H1 (cell line): ENCODE results near the gene TRAF5. TPM values are rescaled to one million over a fixed set of nuclear protein-coding genes. Genes with fewer than 3 reads are reported as not detected.

Experiments used
- CTCF ChIA-PET: fragments of 300-600 bp; sonication (Branson Sonifier 250); formaldehyde crosslinking; loops from one replicate; lab custom pipeline; 2021; ENCODE audit not compliant: partially characterized antibody; lab: Charles Lee
- POLR2A ChIA-PET: fragments of 300-600 bp; sonication (Branson Sonifier 250); formaldehyde crosslinking; loops from one replicate; lab custom pipeline; 2021; ENCODE audit warnings: inconsistent platforms; ENCODE audit not compliant: partially characterized antibody; lab: Charles Lee
- DNase-seq, 2 experiments: peaks; one replicate each; pipeline versions ENCODE4 v3.0.0 to v3.0.0-alpha.2; 2010 to 2022; ENCODE audit warnings: low spot score in 2 of 2, low read depth in 1 of 2, mixed read lengths in 1 of 2
- FAIRE-seq: peaks from 2 replicates; lab custom pipeline; 2011; peaks lifted over from hg19 to GRCh38; lab: Jason Lieb, UNC
- H2AFZ ChIP-seq: 2 replicates; pipeline ENCODE4 v1.8.1; 2012; ENCODE audit warnings: low read length, inconsistent platforms
- H2AK5ac ChIP-seq: 2 replicates; pipeline ENCODE4 v1.6.1; 2013; ENCODE audit warnings: low read depth, low read length
- H2BK120ac ChIP-seq: replicated peaks from 2 replicates; pipeline ENCODE3; 2013; ENCODE audit warnings: low read depth, low read length, inconsistent platforms
- H2BK12ac ChIP-seq: 2 replicates; pipeline ENCODE4 v1.6.1; 2013; ENCODE audit warnings: low read depth, low read length
- H2BK15ac ChIP-seq: 2 replicates; pipeline ENCODE4 v1.6.1; 2013; ENCODE audit warnings: low read length
- H2BK20ac ChIP-seq: 2 replicates; pipeline ENCODE4 v1.6.1; 2013; ENCODE audit warnings: low read length
- H2BK5ac ChIP-seq: 2 replicates; pipeline ENCODE4 v1.6.1; 2013; ENCODE audit warnings: low read depth, low read length
- H3K14ac ChIP-seq: 2 replicates; pipeline ENCODE4 v1.6.1; 2013; ENCODE audit warnings: inconsistent platforms; ENCODE audit not compliant: insufficient read length
- H3K18ac ChIP-seq: 2 replicates; pipeline ENCODE4 v1.6.1; 2013; ENCODE audit warnings: low read length; ENCODE audit errors: extremely low read depth
- H3K23ac ChIP-seq: 2 replicates; pipeline ENCODE4 v1.6.1; 2013; ENCODE audit warnings: inconsistent platforms; ENCODE audit not compliant: insufficient read length
- H3K23me2 ChIP-seq: 2 replicates; pipeline ENCODE4 v1.6.1; 2013; ENCODE audit warnings: low read depth, low read length
- H3K27ac ChIP-seq: 2 replicates; pipeline ENCODE4 v1.6.1; 2011; ENCODE audit warnings: low read depth, low read length, inconsistent platforms
- H3K27me3 ChIP-seq, 4 experiments: replicated peaks in 1 of 4; 1 replicate in 1 of 4; 2 replicates in 3 of 4; pipeline versions ENCODE4 v1.6.1 to v1.8.1; 2011 to 2013; ENCODE audit warnings: low read length in 3 of 4, mild to moderate bottlenecking in 3 of 4, inconsistent platforms in 2 of 4, mixed read lengths in 2 of 4, moderate library complexity in 1 of 4; ENCODE audit not compliant: control insufficient read depth in 3 of 4, insufficient read depth in 3 of 4; ENCODE audit errors: extremely low read depth in 1 of 4
- H3K36me3 ChIP-seq, 4 experiments: 2 replicates each; pipeline versions ENCODE4 v1.6.1 to v1.8.1; 2011 to 2013; ENCODE audit warnings: mild to moderate bottlenecking in 4 of 4, low read length in 3 of 4, moderate library complexity in 2 of 4, control low read depth in 1 of 4, inconsistent platforms in 1 of 4; ENCODE audit not compliant: insufficient read depth in 4 of 4, control insufficient read depth in 2 of 4
- H3K4ac ChIP-seq: replicated peaks from 2 replicates; pipeline ENCODE3; 2013; ENCODE audit warnings: low read length, low read depth, mixed read lengths, inconsistent platforms; ENCODE audit not compliant: insufficient read length
- H3K4me1 ChIP-seq, 4 experiments: replicated peaks in 1 of 4; 1 replicate in 1 of 4; 2 replicates in 3 of 4; pipeline versions ENCODE4 v1.6.1 to v1.8.1; 2011 to 2013; ENCODE audit warnings: low read length in 3 of 4, inconsistent platforms in 2 of 4, mixed read lengths in 1 of 4; ENCODE audit not compliant: insufficient read depth in 4 of 4, control insufficient read depth in 3 of 4
- H3K4me2 ChIP-seq, 2 experiments: 2 replicates each; pipeline versions ENCODE4 v1.6.1 to v1.8.1; 2011 to 2013; ENCODE audit warnings: low read depth in 2 of 2, low read length in 2 of 2, control low read depth in 1 of 2, inconsistent platforms in 1 of 2, mild to moderate bottlenecking in 1 of 2; ENCODE audit not compliant: insufficient read depth in 1 of 2
- H3K4me3 ChIP-seq, 4 experiments: fragments of 200-600, 300-600 bp in 1 of 4; sonication (generic), shearing (Covaris generic), sonication (Bioruptor Twin) in 1 of 4; 2 replicates each; pipeline versions ENCODE4 v1.5.1 to v1.8.1; 2011 to 2016; ENCODE audit warnings: low read length in 4 of 4, low read depth in 3 of 4, control low read depth in 2 of 4, inconsistent platforms in 2 of 4, mild to moderate bottlenecking in 2 of 4, mixed read lengths in 1 of 4, moderate library complexity in 1 of 4; ENCODE audit not compliant: insufficient read depth in 2 of 4; ENCODE audit errors: extremely low read depth in 1 of 4
- H3K56ac ChIP-seq: replicated peaks from 2 replicates; pipeline ENCODE3; 2013; ENCODE audit warnings: low read depth, mild to moderate bottlenecking, mixed read lengths, low read length, inconsistent platforms; ENCODE audit not compliant: insufficient read length
- H3K79me1 ChIP-seq: 2 replicates; pipeline ENCODE4 v1.6.1; 2013; ENCODE audit warnings: low read depth, low read length, control low read depth
- H3K79me2 ChIP-seq, 2 experiments: 2 replicates each; pipeline versions ENCODE4 v1.6.1 to v1.8.1; 2012 to 2013; ENCODE audit warnings: low read length in 2 of 2, mild to moderate bottlenecking in 2 of 2, inconsistent platforms in 1 of 2; ENCODE audit not compliant: insufficient read depth in 2 of 2, control insufficient read depth in 1 of 2
- H3K9ac ChIP-seq, 4 experiments: replicated peaks in 1 of 4; 1 replicate in 1 of 4; 2 replicates in 3 of 4; pipeline versions ENCODE4 v1.6.1 to v1.8.1; 2011 to 2013; ENCODE audit warnings: low read depth in 3 of 4, low read length in 3 of 4, control low read depth in 2 of 4, mild to moderate bottlenecking in 2 of 4, moderate library complexity in 2 of 4, inconsistent platforms in 1 of 4; ENCODE audit errors: extremely low read depth in 1 of 4
- H3K9me3 ChIP-seq, 2 experiments: 2 replicates each; pipeline versions ENCODE4 v1.6.1 to v1.8.1; 2012 to 2013; ENCODE audit warnings: mild to moderate bottlenecking in 2 of 2, moderate library complexity in 2 of 2, control low read depth in 1 of 2, inconsistent platforms in 1 of 2, low read depth in 1 of 2, low read length in 1 of 2, mixed read lengths in 1 of 2; ENCODE audit not compliant: insufficient read depth in 2 of 2
- H4K20me1 ChIP-seq, 2 experiments: replicated peaks in 1 of 2; 2 replicates each; pipeline versions ENCODE3 to v1.8.1; 2011 to 2013; ENCODE audit warnings: inconsistent platforms in 2 of 2, low read length in 2 of 2, mild to moderate bottlenecking in 1 of 2; ENCODE audit not compliant: insufficient read depth in 2 of 2, control insufficient read depth in 1 of 2
- H4K5ac ChIP-seq: 2 replicates; pipeline ENCODE4 v1.6.1; 2013; ENCODE audit warnings: low read length, low read depth, mixed read lengths, inconsistent platforms; ENCODE audit not compliant: insufficient read length
- H4K8ac ChIP-seq: 2 replicates; pipeline ENCODE4 v1.8.0; 2013; ENCODE audit warnings: mild to moderate bottlenecking, moderate library complexity, low read length, inconsistent platforms; ENCODE audit not compliant: insufficient read depth; ENCODE audit errors: extremely low read depth
- H4K91ac ChIP-seq: replicated peaks from 2 replicates; pipeline ENCODE3; 2013; ENCODE audit warnings: low read length, mixed read lengths, inconsistent platforms; ENCODE audit not compliant: insufficient read length
- KDM5A ChIP-seq: fragments of 200-600 bp; IDR thresholded peaks from 2 replicates; pipeline ENCODE4 v1.7.1; 2012; ENCODE audit warnings: mild to moderate bottlenecking, low read length, inconsistent platforms, mixed read lengths
- SIRT6 ChIP-seq: IDR thresholded peaks from one replicate; pipeline ENCODE4 v1.7.1; 2012; ENCODE audit warnings: low read length, inconsistent platforms
- WGBS, 2 experiments: shearing (Covaris generic) in 1 of 2; methylation state at CpG; one replicate each; pipeline versions ENCODE4 v1.1.6 to v1.1.7; 2013 to 2015; ENCODE audit warnings: low lambda C conversion rate in 2 of 2, mixed read lengths in 2 of 2, inconsistent platforms in 1 of 2, low coverage in 1 of 2, missing lambda C conversion rate in 1 of 2; ENCODE audit not compliant: insufficient replicate concordance in 2 of 2, insufficient coverage in 1 of 2, insufficient read length in 1 of 2; ENCODE audit errors: extremely low coverage in 1 of 2, missing lambda C conversion rate in 1 of 2; 5-methylcytosine and 5-hydroxymethylcytosine counted together
- polyA plus RNA-seq, 7 experiments: library from polyadenylated mRNA; depleted of rRNA in 3 of 7; stranded (reverse) in 5 of 7; unstranded in 2 of 7; fragments of >200 nt in 5 of 7; fragments of 200-250 nt in 2 of 7; gene quantifications; 1 replicate in 5 of 7; 2 replicates in 1 of 7; 4 replicates in 1 of 7; pipeline versions ENCODE4 v1.2.1 to v1.2.3, GENCODE V29; 2011 to 2013; ENCODE audit warnings: missing spikeins in 2 of 7, mixed read lengths in 2 of 7
- total RNA-seq: library from RNA; stranded (reverse); fragmentation: NEBNext Ultra II Directional; extraction: Animal tissue kit (Norgen Biotek cat#: 25700); gene quantifications from 2 replicates; pipeline ENCODE4 v1.2.1, GENCODE V29; 2021

The TRAF5 gene
- total and polyA plus RNA-seq, 2 of the 8 experiments (the other 6 are each of a cell fraction or from before 2014, with no cell fraction given), result 13.0 to 17.1 TPM

GRCh38 chr1:211340622-211341507 lies 14.2 kb downstream of the TRAF5 start:
- Histone ChIP-seq H3K4me1 (peaks cover 3 to 5% (median 4%) of the 10 kb centered on the region in 4 experiments), H4K5ac (no peak overlapping the region), H2AK5ac (no peak overlapping the region), H3K18ac (no peak overlapping the region), H2BK12ac (no peak overlapping the region), H3K79me1 (peaks cover 7% of the 10 kb centered on the region; the same call in 1 of the 2 replicates), H3K79me2 (peaks cover 0 to 36% of the 10 kb centered on the region in 2 experiments; a peak in 2 of 4 replicates), H3K23ac (no peak overlapping the region), H3K36me3 (no peaks in the 10 kb centered on the region), H3K9me3 (no peaks in the 10 kb centered on the region), H3K9ac (no peak overlapping the region), H2BK15ac (no peak overlapping the region), H3K27ac (no peak overlapping the region), H4K20me1 (peaks cover 0 to 8% of the 10 kb centered on the region in 2 experiments), H3K4me2 (no peak overlapping the region), H3K4me3 (no peak overlapping the region), H2BK120ac (no peak overlapping the region), H2BK5ac (no peak overlapping the region), H4K8ac (no peak overlapping the region), H3K27me3 (no peaks in the 10 kb centered on the region), H4K91ac (no peak overlapping the region), H3K4ac (no peak overlapping the region), H3K56ac (no peak overlapping the region), H2BK20ac (no peak overlapping the region), H3K23me2 (no peaks in the 10 kb centered on the region), H2AFZ (no peak overlapping the region), H3K14ac (no peak overlapping the region)
- FAIRE-seq, result no peak
- peak in 1 of 2 experiments; percentile 33 for DNase-seq
- 95% methylated on average over 10 of the region's 10 CpGs; no CpG with 5 or more reads in 1 of the 2 experiments for WGBS, 2 experiments
- ChIA-PET POLR2A (no interaction called here), CTCF (interaction anchor here (0.6 to 2.6 kb wide), 7 partner anchors 8 to 841 kb away, joined by 3 to 11 read pairs (median 4); no protein-coding TSS in a partner anchor)
- no peak for TF ChIP-seq KDM5A
- TF ChIP-seq SIRT6, result no peak
